MM.1S (cell line): ENCODE data around the gene AMBN.

Experiments
- EZH2 ChIP-seq: fragments of 300-600 bp; sonication (generic); optimal IDR thresholded peaks from 2 replicates; pipeline ENCODE3; 2017; ENCODE audit warnings: low read depth, mild to moderate bottlenecking, antibody characterized with exemption, low read length, mixed read lengths
- EZH2phosphoT487 ChIP-seq: fragments of 300-600 bp; sonication (generic); IDR thresholded peaks from 2 replicates; pipeline ENCODE4 v1.6.1; 2018; ENCODE audit warnings: antibody characterized with exemption, low read length
- TF ChIP-seq, protein P1 (sequence below): fragments of 300-600 bp; sonication (generic); IDR thresholded peaks from 2 replicates; pipeline ENCODE4 v1.5.1; 2016; ENCODE audit warnings: antibody characterized with exemption, low read length, mixed read lengths

DNA sequence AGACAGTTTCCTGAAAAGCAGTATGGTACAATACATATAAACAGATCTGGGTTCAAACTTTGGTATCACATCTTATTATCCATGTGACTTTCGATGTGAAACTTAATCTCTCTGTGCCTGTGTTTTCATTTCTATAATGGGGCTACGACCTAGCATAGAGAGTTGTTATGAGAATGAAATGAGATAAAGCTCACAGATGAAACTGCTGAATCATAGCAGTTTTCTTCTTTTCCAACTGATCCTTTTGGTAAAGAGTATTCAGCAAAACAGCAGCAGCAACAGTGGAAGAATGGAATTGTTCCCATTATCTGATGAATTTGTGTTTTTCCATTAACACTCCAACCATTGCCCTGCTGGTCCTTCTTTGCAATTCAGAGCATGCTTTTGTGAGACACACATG, 16.3 kb downstream of the AMBN start:
- TF ChIP-seq EZH2 = no peak
- TF ChIP-seq, protein P1, sequence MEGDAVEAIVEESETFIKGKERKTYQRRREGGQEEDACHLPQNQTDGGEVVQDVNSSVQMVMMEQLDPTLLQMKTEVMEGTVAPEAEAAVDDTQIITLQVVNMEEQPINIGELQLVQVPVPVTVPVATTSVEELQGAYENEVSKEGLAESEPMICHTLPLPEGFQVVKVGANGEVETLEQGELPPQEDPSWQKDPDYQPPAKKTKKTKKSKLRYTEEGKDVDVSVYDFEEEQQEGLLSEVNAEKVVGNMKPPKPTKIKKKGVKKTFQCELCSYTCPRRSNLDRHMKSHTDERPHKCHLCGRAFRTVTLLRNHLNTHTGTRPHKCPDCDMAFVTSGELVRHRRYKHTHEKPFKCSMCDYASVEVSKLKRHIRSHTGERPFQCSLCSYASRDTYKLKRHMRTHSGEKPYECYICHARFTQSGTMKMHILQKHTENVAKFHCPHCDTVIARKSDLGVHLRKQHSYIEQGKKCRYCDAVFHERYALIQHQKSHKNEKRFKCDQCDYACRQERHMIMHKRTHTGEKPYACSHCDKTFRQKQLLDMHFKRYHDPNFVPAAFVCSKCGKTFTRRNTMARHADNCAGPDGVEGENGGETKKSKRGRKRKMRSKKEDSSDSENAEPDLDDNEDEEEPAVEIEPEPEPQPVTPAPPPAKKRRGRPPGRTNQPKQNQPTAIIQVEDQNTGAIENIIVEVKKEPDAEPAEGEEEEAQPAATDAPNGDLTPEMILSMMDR = no peak
- TF ChIP-seq EZH2phosphoT487 = no peak
